Lung (tissue), 12 donors: ENCODE data around the gene LRP1B. TPM values are rescaled to one million over a fixed set of nuclear protein-coding genes. Genes with fewer than 3 reads are reported as not detected.

Experiments
- ATAC-seq: fragments of 200-7000 bp; cut with Tn5 transposase; one replicate; pipeline ENCODE4 v1.9.1; 2020; ENCODE audit warnings: moderate number of reproducible peaks; ENCODE audit not compliant: insufficient read depth, low FRiP score
- DNase-seq, 3 donors: peaks; one replicate each; pipeline ENCODE4 v3.0.0-alpha.2; 2013 to 2017
- H3K27ac ChIP-seq, 2 donors: one replicate each; pipeline ENCODE4 v1.5.1; 2013; ENCODE audit warnings: mild to moderate bottlenecking in 2 of 2, moderate library complexity in 2 of 2, control low read depth in 1 of 2, inconsistent platforms in 1 of 2, low read depth in 1 of 2, low read length in 1 of 2
- H3K27me3 ChIP-seq, 3 donors: one replicate each; pipeline ENCODE4 v1.5.1; 2013; ENCODE audit warnings: low read length in 2 of 3; ENCODE audit not compliant: control insufficient read depth in 3 of 3, insufficient read depth in 3 of 3
- H3K36me3 ChIP-seq, 4 donors: one replicate each; pipeline ENCODE4 v1.5.1; 2013; ENCODE audit warnings: low read length in 4 of 4, mild to moderate bottlenecking in 1 of 4, moderate library complexity in 1 of 4; ENCODE audit not compliant: control insufficient read depth in 4 of 4, insufficient read depth in 4 of 4
- H3K4me1 ChIP-seq, 5 donors: one replicate each; pipeline ENCODE4 v1.5.1; 2013; ENCODE audit warnings: low read length in 5 of 5, mild to moderate bottlenecking in 2 of 5, moderate library complexity in 1 of 5; ENCODE audit not compliant: control insufficient read depth in 5 of 5, insufficient read depth in 5 of 5
- H3K4me3 ChIP-seq: one replicate; pipeline ENCODE4 v1.5.1; 2013; ENCODE audit warnings: mild to moderate bottlenecking, control low read depth, moderate library complexity
- H3K9ac ChIP-seq, 2 donors: one replicate each; pipeline ENCODE4 v1.5.1; 2013; ENCODE audit warnings: low read length in 2 of 2, control low read depth in 1 of 2; ENCODE audit not compliant: insufficient read depth in 1 of 2
- H3K9me3 ChIP-seq, 4 donors: one replicate each; pipeline ENCODE4 v1.5.1; 2013; ENCODE audit warnings: low read length in 3 of 4, mild to moderate bottlenecking in 1 of 4, moderate library complexity in 1 of 4; ENCODE audit not compliant: control insufficient read depth in 4 of 4, insufficient read depth in 3 of 4
- WGBS, 2 donors: extraction: QIAGEN DNeasy Blood & Tissue Kit; methylation state at CpG; one replicate each; pipeline ENCODE4 v1.1.7; 2013; 5-methylcytosine and 5-hydroxymethylcytosine counted together
- polyA plus RNA-seq, 2 donors: library from polyadenylated mRNA; stranded (reverse); fragments of 200-250 nt; gene quantifications; one replicate each; pipeline ENCODE4 v1.2.1, GENCODE V29; 2013
- total RNA-seq, 2 donors: library from RNA; depleted of rRNA in 1 of 2; stranded (reverse); fragments of >200 nt in 1 of 2; gene quantifications; one replicate each; pipeline ENCODE4 v1.2.1, GENCODE V29; 2014 to 2021
- TF ChIP-seq, protein P1 (sequence below): IDR thresholded peaks from 2 replicates; pipeline ENCODE4 v1.5.1; 2012; ENCODE audit warnings: mild to moderate bottlenecking; ENCODE audit errors: control extremely low read depth, extremely low read depth
- donor health status: control.
- donor health status: control.
- donor health status: Bipolar disorder and iron deficiency.
- donor health status: healthy.
- donor health status: DM: yes; HTN: yes; CAD: no.

Gene LRP1B
- total and polyA plus RNA-seq, 4 donors = 0.01 to 6.5 (median 0.16) TPM

DNA sequence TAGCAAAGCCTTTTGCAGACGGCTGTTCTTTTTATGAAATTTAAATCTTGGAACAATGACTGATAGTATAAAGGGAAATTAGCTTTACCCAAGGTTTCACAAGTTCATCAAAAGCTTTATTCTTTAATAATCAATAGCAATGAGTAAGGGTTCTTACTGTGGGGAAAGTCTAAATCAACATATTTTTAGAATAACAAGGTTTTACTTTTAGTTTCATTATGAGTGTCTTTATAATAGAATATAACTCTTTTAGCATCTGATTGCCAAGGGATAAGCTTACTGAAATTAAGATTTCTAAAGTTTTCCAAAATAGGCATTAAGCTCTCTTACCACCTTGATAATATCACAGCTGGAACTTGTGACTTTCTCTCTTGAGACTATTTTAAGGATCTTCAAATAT, 1489.7 kb downstream of the LRP1B start:
- H3K36me3 ChIP-seq = no peaks in the 10 kb centered on the region
- no peak for ATAC-seq
- 83 to 92% methylated on average over 1 of the region's 1 CpG for WGBS, 2 donors

DNA sequence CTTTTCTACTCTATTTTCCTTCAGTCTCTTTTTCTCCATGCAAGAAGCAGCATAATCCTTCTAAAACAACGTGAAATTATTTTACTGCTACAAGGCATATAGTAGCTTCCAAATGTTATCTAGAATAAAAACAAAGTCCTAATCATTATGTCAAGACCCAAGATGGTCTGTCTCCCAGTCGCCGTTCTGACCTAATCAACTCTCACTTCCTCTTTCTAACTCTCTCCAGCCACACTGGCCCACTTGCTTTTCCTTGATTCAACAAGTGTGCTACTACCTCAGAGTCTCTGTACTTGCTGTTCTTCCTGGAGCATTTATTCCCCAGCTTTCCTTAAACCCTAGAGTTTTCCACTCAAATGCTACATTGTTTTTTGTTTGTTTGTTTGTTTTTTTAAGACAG, 1491.2 kb downstream of the LRP1B start:
- peaks cover 0 to 9% (median 0%) of the 10 kb centered on the region in 5 donors for H3K4me1 ChIP-seq
- DNase-seq (peak; percentile 24 to 78 (median 40)), ATAC-seq (no peak)
- no peaks in the 10 kb centered on the region for H3K27me3 ChIP-seq
- TF ChIP-seq, protein P1, sequence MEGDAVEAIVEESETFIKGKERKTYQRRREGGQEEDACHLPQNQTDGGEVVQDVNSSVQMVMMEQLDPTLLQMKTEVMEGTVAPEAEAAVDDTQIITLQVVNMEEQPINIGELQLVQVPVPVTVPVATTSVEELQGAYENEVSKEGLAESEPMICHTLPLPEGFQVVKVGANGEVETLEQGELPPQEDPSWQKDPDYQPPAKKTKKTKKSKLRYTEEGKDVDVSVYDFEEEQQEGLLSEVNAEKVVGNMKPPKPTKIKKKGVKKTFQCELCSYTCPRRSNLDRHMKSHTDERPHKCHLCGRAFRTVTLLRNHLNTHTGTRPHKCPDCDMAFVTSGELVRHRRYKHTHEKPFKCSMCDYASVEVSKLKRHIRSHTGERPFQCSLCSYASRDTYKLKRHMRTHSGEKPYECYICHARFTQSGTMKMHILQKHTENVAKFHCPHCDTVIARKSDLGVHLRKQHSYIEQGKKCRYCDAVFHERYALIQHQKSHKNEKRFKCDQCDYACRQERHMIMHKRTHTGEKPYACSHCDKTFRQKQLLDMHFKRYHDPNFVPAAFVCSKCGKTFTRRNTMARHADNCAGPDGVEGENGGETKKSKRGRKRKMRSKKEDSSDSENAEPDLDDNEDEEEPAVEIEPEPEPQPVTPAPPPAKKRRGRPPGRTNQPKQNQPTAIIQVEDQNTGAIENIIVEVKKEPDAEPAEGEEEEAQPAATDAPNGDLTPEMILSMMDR = no peak
- H3K9ac ChIP-seq = no peak overlapping the region
- no peak overlapping the region for H3K27ac ChIP-seq
- H3K9me3 ChIP-seq = no peaks in the 10 kb centered on the region
- 70 to 88% methylated on average over 3 of the region's 3 CpGs for WGBS, 2 donors
- H3K36me3 ChIP-seq = no peaks in the 10 kb centered on the region
- H3K4me3 ChIP-seq = no peak overlapping the region

More for the DNA sequence above, 1489.7 kb downstream of the LRP1B start:
- TF ChIP-seq, protein P1 = no peak
- Histone ChIP-seq H3K9ac (no peak overlapping the region), H3K27me3 (no peaks in the 10 kb centered on the region), H3K4me1 (peaks cover 0 to 9% (median 0%) of the 10 kb centered on the region in 5 donors), H3K9me3 (no peaks in the 10 kb centered on the region), H3K4me3 (no peak overlapping the region), H3K27ac (no peak overlapping the region)
- no peak for DNase-seq

DNA sequence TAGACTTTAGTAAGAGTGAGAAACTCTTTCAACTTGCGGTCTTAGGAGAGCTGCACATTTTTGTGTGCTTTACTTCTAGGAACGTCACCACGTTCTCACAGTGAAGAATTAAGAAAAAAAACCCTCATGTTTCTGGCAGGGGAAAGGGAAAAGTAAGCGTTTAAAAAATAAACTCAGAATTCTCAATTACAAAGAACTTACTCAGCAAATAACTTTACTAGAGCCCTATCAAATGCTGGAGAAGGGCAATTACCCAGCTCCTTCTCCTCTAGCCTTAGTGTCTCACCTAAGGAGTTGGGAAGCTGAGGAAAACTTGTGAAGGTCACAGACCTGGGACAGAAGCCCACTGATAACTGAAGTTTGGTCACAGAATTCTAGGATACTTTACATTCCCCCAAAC, 1500.3 kb downstream of the LRP1B start:
- WGBS, 2 donors = 74 to 77% methylated on average over 4 of the region's 4 CpGs

DNA sequence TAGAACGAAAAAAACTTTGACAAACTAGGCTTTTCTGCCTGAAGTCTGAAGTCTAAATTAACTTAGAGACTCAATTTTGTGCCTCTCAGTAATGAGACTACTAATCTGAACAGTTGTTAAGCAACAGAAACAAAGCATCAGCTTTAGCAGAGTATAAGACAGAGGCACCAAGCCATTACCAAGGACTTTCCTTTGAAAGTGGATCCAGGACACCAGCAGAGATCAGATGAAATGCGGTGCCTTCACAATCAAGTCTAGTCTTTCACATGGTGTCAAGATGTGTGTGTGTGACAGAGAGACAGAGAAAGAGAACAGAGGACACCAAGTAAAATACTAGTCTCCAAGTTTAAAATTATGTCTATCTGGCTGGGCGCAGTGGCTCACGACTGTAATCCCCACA, 1502.9 kb downstream of the LRP1B start:
- TF ChIP-seq, protein P1 = no peak
- 91 to 94% methylated on average over 4 of the region's 4 CpGs for WGBS, 2 donors
- no peaks in the 10 kb centered on the region for H3K4me1 ChIP-seq
- H3K9ac ChIP-seq = no peak overlapping the region
- no peak for DNase-seq
- no peak overlapping the region for H3K4me3 ChIP-seq
- H3K27me3 ChIP-seq = no peaks in the 10 kb centered on the region
- ATAC-seq = no peak
- H3K36me3 ChIP-seq = no peaks in the 10 kb centered on the region
- H3K27ac ChIP-seq = no peak overlapping the region
- no peaks in the 10 kb centered on the region for H3K9me3 ChIP-seq

More for the DNA sequence above, 1500.3 kb downstream of the LRP1B start:
- Histone ChIP-seq H3K4me3 (no peak overlapping the region), H3K27me3 (no peaks in the 10 kb centered on the region), H3K4me1 (no peaks in the 10 kb centered on the region), H3K9me3 (no peaks in the 10 kb centered on the region), H3K27ac (no peak overlapping the region), H3K9ac (no peak overlapping the region), H3K36me3 (no peaks in the 10 kb centered on the region)
- TF ChIP-seq, protein P1 = no peak
- DNase-seq = no peak
- ATAC-seq = no peak
